HG03060 (cell line): Measurements from ENCODE around the gene LEKR1.
"Not testable (repeated sequence)": the region's sequence is repeated elsewhere in the genome, so short reads cannot be mapped to it uniquely, and the experiment has no call there.

ENCODE experiments used
- ATAC-seq: cut with Tn5 transposase; IDR thresholded peaks from one replicate; pipeline ENCODE4 v1.9.1; 2021; ENCODE audit warnings: low read depth, moderate number of reproducible peaks; ENCODE audit not compliant: unreplicated experiment

The LEKR1 gene

GRCh38 chr3:156803952-156804741 is 22.0 kb upstream of the LEKR1 start:
- ATAC-seq: no peak

- ATAC-seq: no peak
Measured at GRCh38 chr3:156806698-156807097, 19.5 kb upstream of the LEKR1 start.

- no peak for ATAC-seq
Measured at GRCh38 chr3:156808025-156808424, 18.1 kb upstream of the LEKR1 start.

- ATAC-seq: no peak
Measured at GRCh38 chr3:156811089-156811862, 14.9 kb upstream of the LEKR1 start.

- ATAC-seq: peak; percentile 22
Measured at GRCh38 chr3:156812521-156813335, 13.4 kb upstream of the LEKR1 start.

GRCh38 chr3:156814295-156814694 is 11.9 kb upstream of the LEKR1 start:
- no peak for ATAC-seq

- ATAC-seq: no peak
Measured at GRCh38 chr3:156816091-156816793, 9.9 kb upstream of the LEKR1 start.

- peak; percentile 34 for ATAC-seq
Measured at GRCh38 chr3:156816794-156817645, 9.1 kb upstream of the LEKR1 start.

- ATAC-seq: no peak
Measured at GRCh38 chr3:156817646-156818272, 8.4 kb upstream of the LEKR1 start.

- ATAC-seq: no peak
Measured at GRCh38 chr3:156818273-156818651, 7.9 kb upstream of the LEKR1 start.

- ATAC-seq: no peak
Measured at GRCh38 chr3:156818890-156819289, 7.3 kb upstream of the LEKR1 start.

- no peak for ATAC-seq
Measured at GRCh38 chr3:156819842-156820691, 6.1 kb upstream of the LEKR1 start.

GRCh38 chr3:156820692-156821080 is 5.5 kb upstream of the LEKR1 start:
- ATAC-seq: no peak

- ATAC-seq: not testable (repeated sequence)
Measured at GRCh38 chr3:156822626-156823260, 3.4 kb upstream of the LEKR1 start.

- peak; percentile 21 for ATAC-seq
Measured at GRCh38 chr3:156825795-156826143, 384 bp upstream of the LEKR1 start.

GRCh38 chr3:156826896-156827882 is 1.0 kb downstream of the LEKR1 start:
- ATAC-seq: peak; percentile 9

- no peak for ATAC-seq
Measured at GRCh38 chr3:156831006-156831405, 4.9 kb downstream of the LEKR1 start.
